Loucy (cell line): Measurements from ENCODE around the gene TMEM232.

Experiments used
- CTCF ChIP-seq: fragments of 200-600 bp; sonication (generic); conservative IDR thresholded peaks from 2 replicates; pipeline ENCODE4 v1.5.1; 2014; ENCODE audit warnings: mild to moderate bottlenecking, antibody characterized with exemption, low read length
- EZH2phosphoT487 ChIP-seq: fragments of 200-600 bp; IDR thresholded peaks from 2 replicates; pipeline ENCODE4 v1.6.1; 2018; ENCODE audit warnings: antibody characterized with exemption, mild to moderate bottlenecking, moderate library complexity, borderline replicate concordance

GRCh38 chr5:110383231-110383630 is 343.2 kb downstream of the TMEM232 start:
- no peak for TF ChIP-seq CTCF
- TF ChIP-seq EZH2phosphoT487 = no peak
